Stimulated activated CD8-positive, alpha-beta memory T cell treated with anti-CD3 and anti-CD28 coated beads, Interleukin-2, amount 100 ng/mL, for 48 hours (primary cell): Measurements from ENCODE around the gene APOLD1.
"Not testable (repeated sequence)": the region's sequence is repeated elsewhere in the genome, so short reads cannot be mapped to it uniquely, and the experiment has no call there.

Experiments
- DNase-seq, 2 donors: peaks; one replicate each; pipeline ENCODE4 v3.0.0-alpha.2; 2020; ENCODE audit warnings: low read depth in 2 of 2

APOLD1 gene

DNA sequence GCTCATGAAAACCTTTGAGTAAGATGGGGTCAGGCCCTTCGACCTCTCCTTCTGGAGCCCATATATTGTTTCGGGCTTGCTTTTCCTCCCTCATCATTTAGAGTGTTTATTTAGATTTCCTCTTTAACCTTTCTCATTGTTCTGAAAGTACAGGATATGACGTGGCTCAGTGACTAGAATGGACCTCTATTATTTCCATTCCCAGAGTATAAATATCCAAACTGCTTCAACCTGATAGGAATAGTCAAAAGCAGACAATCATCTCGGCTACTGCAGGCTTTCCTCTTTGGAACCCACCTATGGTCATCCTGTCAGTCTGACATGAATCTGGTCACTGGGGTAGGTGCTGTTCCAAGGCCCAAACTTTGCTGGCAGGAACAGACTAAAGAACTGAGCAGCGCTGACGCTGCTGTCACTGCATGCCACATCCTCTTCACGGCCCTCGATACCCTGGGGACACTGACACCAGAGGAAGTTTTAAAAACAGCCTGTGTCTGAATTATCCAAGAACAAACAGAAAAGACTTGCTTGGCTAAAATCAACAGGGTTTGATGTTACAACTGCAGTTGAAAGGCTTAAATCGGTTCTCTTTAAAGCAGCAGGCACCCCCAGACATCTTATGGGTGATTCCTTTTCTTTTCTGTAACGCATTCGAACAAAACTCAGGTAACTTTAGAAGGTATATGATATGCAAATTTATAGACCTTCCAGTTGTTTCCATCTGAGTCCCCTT is 22.7 kb downstream of the APOLD1 start:
- DNase-seq = no peak

DNA sequence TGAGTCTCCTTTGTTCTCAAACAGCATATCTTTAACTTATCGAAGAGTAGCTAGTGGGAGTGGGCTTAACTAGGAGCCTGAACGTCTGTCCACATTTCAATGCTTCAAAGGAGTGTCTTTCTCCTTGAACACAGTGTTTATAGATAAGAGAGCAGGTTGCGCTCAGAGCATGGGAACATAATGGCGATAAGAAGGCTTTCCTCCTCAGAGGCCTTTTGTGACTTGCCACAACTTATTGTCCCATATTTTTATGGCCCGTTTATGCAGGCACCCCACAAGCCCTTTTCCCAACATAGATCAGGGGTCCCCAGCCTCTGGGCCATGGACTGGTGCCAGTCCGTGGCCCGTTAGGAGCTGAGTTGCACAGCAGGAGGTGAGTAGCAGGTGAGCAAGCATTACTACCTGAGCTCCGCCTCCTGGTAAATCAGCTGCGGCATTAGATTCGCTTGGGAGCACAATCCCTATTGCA is 25.1 kb downstream of the APOLD1 start:
- DNase-seq = no peak

DNA sequence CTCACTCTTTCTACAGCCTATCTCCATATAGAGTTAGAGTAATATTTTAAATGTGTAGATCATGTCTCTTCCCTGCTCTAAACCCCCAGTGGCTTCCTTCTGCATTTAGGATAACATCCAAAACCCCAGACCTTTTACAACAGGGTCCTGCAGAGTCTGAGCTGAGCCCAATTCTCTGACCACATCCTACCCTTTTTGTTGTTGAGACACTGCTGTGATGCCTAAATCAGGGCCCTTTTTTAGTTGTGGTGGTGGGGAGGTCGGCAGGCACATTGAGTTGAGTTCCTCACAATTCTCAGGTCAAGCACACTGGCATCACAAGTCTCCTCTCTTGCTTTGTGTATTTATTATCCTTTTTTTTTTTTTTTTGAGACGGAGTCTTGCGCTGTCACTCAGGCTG is 25.9 kb downstream of the APOLD1 start:
- DNase-seq = no peak

DNA sequence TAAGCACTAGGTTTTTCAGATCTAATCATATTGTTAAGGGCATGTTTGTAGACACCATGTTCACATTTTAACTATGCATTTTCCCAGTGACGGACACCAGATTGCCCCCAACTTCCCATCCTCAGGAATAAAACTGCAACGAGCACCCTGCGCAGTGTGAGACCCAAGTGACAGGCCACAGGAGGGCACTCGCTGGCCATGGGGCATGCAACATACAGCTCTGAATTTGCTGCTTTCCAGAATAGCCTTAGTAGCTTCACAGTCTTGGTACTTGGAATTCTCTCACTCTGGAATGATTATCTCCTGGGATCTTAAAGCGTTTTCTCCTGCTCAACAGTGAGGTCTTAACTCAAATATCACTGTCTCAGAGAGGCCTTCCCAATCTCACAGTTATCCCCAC is 26.7 kb downstream of the APOLD1 start:
- DNase-seq = no peak

DNA sequence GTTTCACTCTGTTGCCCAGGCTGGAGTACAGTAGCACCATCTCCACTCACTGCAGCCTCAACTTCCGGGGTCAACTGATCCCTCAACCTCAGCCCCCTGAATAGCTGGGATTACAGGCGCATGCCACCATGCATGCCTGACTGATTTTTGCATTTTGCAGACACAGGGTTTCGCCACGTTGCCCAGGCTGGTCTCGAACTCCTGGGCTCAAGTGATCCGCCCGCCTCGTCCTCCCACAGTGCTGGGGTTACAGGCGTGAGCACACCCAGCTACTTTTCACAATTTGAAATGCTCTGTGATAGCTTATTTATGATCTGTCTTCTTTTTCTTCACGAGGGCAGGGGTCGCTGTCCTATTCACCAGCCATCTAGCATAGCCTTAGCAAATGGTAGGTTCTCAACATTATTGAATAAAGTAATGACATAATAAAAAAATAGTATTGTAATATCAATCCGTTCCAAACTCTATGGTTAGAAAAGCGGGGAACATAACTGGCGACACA is 27.2 kb downstream of the APOLD1 start:
- DNase-seq = no peak

DNA sequence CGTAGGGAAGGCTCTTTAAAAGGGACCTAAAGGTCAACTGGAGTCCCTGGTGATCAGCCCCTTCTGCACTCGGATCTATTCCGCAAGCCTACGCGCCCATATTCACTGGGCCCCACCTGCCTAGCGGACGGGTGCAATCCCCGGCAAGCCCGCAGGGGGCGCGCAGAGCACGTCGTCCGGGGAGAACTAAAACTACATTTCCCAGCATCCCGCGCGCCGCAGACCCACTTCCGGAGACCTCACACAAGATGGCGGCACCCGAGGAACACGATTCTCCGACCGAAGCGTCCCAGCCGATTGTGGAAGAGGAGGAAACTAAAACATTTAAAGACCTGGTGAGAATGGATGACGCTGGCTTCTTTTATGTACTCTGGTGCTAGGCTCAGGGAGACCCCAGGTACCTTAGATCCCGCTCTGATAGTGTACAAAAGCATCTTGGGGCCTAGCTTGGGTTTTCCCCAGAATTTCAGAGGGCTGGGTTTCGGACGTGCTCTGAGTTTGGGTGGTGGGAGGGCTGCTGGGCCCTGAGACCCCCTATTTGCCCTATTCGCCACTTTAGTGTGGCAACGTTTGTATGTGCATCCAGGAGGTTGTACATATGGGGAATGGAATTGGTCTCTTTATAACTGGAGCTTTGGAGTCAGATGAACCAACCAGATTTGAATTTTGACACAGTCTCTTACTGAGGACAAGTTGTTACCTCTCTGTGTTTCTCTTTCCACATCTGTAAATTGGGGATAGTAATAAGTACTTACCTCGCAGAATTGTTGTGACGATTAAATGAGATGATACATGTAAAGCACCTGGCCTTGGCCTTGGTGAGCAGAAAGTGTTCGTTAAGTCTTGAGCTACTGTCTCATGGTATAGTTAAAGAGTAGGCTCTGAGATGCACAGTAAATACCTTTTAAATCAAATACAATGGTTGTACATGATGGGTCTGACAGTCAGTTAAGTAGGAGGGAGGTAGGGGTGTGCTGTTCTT is 28.0 kb downstream of the APOLD1 start, which contains the start of gene DDX47:
Gene DDX47, plus strand, starts transcription at position 227 of the 982 bp plus-strand sequence. Its CDS starts 22 bp downstream, at position 249.
- peak; percentile 96 to 97 for DNase-seq

DNA sequence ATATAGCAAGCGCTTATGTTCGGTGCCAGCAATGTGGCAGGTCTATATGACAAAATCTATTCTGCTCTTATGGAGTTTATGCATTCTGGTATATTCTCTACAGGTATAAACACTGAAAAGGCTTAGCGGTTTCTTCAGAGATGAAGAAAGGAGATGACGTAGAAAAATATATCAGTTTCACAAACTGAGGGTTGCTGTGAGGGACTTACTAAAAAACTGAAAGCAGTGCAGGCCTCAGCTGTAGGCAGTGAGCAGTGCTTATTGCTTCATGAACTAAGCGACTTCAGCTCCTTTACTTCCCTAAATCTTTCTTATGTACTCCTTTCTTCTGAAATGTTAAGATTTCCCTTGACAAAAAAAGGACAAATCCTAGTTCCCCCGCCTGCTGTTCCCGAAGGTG is 32.2 kb downstream of the APOLD1 start:
- DNase-seq = no peak

DNA sequence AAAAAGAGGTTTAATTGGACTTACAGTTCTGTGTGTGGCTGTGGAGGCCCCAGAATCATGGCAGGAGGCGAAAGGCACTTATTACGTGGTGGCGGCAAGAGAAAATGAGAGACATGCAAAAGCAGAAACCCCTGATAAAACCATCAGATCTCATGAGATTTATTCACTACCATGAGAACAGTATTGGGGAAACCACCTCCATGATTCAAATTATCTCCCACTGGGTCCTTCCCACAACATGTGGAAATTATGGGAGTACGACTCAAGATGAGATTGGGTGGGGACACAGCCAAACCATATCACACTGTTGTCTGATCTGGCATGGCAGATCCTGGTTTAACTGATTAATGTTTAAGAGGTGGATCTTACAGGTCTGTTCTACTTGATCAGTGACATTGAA is 33.2 kb downstream of the APOLD1 start:
- no peak for DNase-seq

DNA sequence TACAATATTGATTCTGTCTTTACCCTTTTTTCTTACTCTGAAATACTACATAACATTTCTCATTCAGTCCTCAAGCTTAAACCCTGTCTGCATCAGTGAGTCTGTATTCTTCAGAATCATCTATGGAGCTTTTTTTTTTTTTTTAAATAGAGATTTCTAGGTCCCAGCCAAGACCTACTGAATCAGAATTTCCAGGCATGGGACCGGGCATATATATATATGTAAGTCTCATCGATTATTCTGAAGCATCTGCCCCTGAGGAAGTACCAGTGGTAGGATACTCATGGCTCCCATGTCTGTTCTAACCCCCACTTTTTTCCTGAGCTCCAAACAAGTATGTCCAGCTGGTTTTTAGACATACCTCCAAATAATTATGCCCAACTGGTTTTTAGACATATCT is 33.8 kb downstream of the APOLD1 start:
- no peak for DNase-seq

DNA sequence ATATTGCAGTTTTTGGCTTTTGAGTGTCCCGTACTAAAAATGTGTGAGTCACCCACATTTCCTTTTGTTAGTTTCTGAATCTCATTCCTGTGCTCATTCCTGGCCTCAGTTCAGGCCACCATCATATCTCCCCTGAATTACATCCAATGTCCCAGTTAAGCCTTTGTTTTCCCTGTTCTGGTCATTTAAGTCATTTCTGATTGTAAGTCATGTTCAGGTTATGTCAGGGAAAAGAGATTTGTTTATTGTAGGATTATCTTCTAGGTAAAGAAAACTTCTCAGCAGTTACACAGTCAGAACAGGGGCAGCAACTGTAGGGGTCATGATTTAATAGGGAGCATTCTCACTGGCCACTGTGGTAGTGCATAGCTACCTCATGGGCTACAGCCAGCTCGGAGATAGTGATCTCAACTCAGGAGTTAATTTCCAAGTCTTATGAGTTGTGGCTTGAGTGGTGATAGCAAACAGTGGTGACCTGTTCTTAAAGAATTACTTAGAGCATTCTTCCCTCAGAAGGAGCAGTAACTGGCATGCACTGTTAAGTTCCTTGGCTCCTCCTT is 34.4 kb downstream of the APOLD1 start:
- DNase-seq = no peak

DNA sequence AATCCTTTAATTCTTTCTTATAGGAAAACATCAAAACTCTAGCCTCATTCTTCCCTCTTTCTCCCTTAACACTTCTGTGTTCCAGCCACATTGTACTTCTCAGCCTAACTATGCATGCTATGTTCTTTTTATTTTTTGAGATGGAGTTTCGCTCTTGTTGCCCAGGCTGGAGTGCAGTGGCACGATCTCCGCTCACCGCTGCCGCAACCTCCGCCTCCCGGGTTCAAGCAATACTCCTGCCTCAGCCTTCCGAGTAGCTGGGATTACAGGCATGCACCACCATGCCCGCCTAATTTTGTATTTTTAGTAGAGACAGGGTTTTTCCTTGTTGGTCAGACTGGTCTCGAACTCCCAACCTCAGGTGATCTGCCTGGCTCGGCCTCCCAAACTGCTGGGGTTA is 34.9 kb downstream of the APOLD1 start:
- DNase-seq = not testable (repeated sequence)

DNA sequence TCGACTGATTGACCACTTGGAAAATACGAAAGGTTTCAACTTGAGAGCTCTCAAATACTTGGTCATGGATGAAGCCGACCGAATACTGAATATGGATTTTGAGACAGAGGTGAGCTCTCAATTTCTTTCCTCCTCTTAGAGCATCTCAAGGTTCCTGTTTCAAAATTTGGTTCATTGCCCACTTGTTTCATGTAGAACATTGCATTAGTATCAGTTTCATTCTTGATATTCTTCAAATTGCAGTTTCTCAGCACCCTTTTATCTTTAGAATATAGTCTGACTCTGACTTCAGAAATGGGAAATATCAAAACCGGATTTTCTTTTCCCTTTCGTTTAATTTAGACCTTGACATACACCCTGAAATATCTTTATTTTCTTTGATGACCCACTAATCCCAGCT is 36.5 kb downstream of the APOLD1 start:
- no peak for DNase-seq

DNA sequence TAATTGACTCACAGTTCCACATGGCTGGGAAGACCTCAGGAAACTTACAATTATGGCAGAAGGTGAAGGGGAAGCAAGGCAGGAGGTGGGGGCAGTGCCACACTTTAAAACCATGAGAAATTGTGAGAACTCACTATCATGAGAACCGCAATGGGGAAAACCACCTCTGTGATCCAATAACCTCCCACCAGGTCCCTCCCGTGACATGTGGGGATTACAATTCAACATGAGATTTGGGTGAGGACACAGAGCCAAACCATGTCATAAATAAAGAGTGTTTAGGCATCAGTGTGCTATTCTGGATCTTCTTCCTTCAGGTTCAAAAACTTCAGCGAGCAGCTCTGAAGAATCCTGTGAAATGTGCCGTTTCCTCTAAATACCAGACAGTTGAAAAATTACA is 37.4 kb downstream of the APOLD1 start:
- no peak for DNase-seq

DNA sequence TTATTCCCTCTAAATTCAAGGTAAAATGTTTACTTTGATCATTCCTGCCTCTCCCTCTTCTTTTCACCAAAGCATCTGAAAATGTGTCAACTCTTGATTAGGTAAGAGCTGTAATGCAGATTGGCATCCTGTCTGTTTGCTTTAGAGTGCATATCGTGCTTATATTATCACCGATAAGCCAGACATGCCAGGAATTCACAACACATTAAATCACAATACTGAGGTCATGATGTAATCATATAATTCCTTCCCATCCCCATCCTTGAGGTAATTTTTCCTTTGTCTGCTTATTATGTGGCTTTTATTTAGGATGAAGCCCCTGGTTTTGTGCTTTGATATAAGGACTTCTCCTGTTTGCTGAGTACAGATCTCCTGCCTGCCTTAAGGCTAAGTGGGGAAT is 37.8 kb downstream of the APOLD1 start:
- DNase-seq = no peak

DNA sequence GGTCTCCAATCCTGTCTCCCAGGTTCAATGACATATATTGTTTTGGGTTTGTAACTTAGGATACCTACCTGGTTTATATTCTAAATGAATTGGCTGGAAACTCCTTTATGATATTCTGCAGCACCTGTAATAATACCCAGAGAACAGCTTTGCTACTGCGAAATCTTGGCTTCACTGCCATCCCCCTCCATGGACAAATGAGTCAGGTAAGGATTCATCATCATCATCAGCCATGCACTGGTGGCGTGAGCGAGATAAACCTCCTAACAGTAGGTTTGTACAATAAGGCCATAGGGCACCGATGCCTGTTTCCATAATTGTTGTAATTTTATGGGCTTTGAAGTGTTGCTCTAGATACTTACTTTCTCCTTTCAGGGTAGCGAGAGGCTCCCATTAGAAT is 38.4 kb downstream of the APOLD1 start:
- DNase-seq = no peak

DNA sequence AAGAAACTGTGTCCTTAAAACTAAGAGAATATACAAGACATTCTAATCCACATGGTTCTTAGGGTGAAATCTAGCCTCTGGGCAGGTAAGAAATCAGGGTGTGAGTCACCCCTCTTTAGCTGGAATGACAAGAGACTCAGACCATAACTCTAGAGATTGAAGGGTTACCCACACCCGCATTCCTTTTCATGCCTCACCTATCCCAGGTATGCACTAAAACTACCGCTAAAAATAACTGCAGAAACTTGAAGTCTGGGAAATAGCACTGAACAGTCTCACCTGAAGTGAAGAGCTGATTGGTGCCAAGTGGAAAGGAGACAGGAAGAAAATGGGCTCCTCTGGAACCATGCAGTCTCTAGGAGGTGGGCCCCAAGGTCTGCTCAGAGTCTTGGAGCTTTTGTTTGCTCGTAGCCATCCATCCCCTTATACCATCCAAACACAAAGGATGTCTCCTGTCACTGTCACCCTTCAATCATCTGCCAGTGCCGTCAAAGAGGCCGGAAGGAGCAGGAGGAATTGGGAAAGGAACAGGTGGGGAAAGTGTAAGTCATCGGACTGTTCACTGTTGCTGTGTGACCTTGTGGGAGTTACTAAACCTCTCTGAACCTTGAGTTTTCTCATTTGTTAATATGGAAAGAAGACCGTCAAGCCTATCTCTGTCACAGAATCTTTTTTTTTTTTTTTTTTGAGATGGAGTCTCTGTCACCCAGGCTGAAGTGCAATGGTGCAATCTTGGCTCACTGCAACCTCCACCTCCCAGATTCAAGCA is 50.1 kb downstream of the APOLD1 start:
- no peak for DNase-seq

DNA sequence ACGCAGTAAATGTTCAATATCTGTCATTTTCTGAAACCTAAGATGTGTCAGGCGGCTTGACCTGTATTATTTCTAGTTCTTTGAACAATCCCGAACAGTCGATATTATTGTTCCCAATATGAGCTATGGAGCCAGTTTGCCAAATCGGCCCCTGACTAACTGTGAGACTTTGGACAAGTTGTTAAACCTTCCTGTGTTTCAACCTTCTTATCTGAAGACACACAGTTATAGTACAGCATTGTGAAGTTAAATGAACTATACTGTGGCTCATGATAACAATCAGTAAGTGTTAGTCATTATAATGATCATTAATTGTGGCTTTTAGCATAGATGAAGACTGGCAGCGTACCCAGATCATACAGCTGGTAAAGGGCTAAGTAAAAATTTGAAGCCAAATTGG is 51.1 kb downstream of the APOLD1 start:
- DNase-seq = no peak

DNA sequence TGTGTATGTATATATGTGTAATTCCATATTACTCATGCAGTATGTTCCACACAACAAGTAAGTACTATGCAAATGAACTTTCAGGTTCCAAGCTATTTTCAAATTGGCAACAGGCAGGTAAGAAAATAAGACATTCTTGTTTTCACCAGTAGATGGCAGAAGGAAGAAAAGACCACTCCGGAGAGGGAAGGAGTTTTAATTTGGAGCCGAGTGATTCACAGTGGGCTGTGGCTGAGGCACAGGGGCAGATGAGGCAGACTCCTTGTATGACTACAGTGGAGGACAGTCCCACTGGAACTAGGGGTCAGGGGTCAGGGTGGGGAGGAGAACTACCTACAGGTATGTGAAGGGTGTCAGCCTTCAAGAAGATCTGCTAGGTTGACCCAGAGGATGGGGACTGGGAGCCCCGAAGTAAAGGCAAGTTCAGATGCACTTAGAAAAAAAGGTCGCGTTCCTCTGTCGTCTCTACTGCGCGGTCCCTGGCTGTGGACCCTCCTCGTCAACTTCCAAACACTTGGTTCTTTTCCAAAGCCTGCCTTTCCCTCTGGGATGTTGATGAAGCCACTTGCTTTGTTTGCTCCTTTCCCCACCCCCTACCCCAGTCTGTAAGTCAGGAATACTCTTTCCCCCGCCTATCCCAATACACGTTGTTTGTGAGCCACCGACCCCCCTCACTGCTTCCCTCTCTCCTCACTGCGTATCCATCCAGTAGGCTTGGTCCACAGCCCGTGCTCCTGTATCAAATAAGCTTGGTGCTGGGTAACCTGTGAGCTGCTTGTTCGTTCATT is 51.8 kb downstream of the APOLD1 start:
- peak in 1 of 2 donors; percentile 25 for DNase-seq

DNA sequence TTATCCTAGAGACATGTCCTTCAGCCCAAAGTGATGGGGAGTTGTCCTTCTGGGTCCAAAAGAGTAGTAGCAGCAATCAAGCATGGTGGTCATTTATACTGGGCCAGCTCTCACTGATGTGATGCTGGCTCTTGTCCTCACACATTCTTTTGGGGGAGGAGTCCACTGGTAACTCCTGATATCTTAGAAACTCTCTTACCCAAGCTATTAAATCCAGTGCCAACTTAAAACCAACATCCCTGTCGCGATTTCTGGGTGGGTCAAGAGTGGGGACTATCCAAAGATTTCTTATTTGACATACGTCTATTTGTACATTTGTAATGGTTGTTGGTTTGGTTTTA is 52.3 kb downstream of the APOLD1 start:
- no peak for DNase-seq

DNA sequence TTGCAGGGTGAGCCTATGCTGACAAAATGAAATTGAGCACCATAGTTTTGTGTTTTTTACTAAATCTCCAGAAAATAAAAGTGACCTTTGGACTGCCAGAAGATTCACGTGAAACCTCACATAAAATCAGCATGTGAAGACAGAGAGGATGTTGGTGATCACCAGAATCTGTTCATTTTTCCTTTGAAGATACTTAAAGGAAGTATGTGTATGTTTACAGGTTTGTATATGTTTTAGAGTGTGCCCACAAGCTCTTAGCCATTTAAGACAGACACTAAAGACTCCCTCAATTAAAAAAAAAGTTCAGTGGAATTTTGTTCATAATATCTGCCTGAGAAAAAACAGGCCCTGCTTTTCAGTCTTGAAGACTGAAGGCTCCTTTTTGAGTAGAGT is 53.5 kb downstream of the APOLD1 start:
- no peak for DNase-seq

DNA sequence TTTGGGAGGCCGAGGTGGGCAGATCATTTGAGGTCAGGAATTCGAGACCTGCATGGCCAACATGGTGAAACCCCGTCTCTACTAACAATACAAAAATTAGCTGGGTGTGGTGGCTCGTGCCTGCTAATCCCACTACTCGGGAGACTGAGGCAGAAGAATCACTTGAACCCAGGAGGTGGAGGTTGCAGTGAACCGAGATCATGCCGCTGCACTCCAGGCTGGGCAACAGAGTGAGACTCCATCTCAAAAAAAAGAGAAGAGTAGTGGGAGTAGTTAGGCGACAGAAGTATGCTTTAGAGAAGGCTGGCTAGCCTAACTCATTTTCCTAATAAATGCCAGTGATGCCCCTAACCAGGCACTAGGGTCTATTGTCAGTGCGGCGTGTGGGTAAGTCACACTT is 54.0 kb downstream of the APOLD1 start:
- DNase-seq = not testable (repeated sequence)
